ENCODE measurements around the gene PLCB1. TPM values are rescaled to one million over a fixed set of nuclear protein-coding genes. Genes with fewer than 3 reads are reported as not detected.

The PLCB1 gene
- total and polyA plus RNA-seq, 2 of the 4 experiments (the other 2 are of a cell fraction): 5.6 to 16.1 TPM

GRCh38 chr20:8321001-8321400 is 188.9 kb downstream of the PLCB1 start:
- Histone ChIP-seq H3K4ac (ENCODE audit: low read depth, low read length) (no peak overlapping the region), H3K4me1 (ENCODE audit: control insufficient read depth, insufficient read depth, low read length) (no peaks in the 10 kb centered on the region), H3K36me3 (ENCODE audit: control insufficient read depth, insufficient read depth, low read length) (no peaks in the 10 kb centered on the region), H3K27ac (ENCODE audit: insufficient read depth, low read length) (no peak overlapping the region), H3K4me2 (ENCODE audit: low read depth, low read length) (no peak overlapping the region), H2BK15ac (ENCODE audit: low read depth, low read length) (no peak overlapping the region), H3K27me3 (ENCODE audit: control insufficient read depth, insufficient read depth, low read length) (no peaks in the 10 kb centered on the region), H3K9me1 (ENCODE audit: insufficient read depth, low read length) (no peaks in the 10 kb centered on the region), H3K56ac (ENCODE audit: extremely low read depth, insufficient read depth, low read length) (no peak overlapping the region), H2AK9ac (replicated peaks; ENCODE audit: low read depth, low read length, poor library complexity) (no peak overlapping the region), H2AK5ac (ENCODE audit: low read depth, low read length) (no peak overlapping the region), H3K18ac (ENCODE audit: low read depth, low read length) (no peak overlapping the region), H4K20me1 (ENCODE audit: insufficient read depth, low read length) (no peaks in the 10 kb centered on the region), H3K4me3 (ENCODE audit: insufficient read depth, low read depth, low read length) (no peak overlapping the region), H2BK120ac (ENCODE audit: low read depth, low read length) (no peak overlapping the region), H3K79me1 (ENCODE audit: low read depth in 1 of 2, low read length in 2 of 2) (peaks cover 0 to 4% of the 10 kb centered on the region in 2 experiments; a peak in 2 of 4 replicates), H3K14ac (replicated peaks; ENCODE audit: low read depth, low read length) (no peak overlapping the region), H2BK20ac (ENCODE audit: low read depth, low read length) (no peak overlapping the region), H2BK5ac (ENCODE audit: low read depth, low read length, poor library complexity, severe bottlenecking) (no peak overlapping the region), H4K91ac (ENCODE audit: insufficient read depth, low read depth, low read length) (no peak overlapping the region), H3K23ac (ENCODE audit: low read depth, low read length) (no peak overlapping the region), H4K5ac (ENCODE audit: low read depth, low read length) (no peak overlapping the region), H3K9ac (ENCODE audit: low read depth, low read length) (no peak overlapping the region), H4K8ac (ENCODE audit: low read depth in 2 of 2, low read length in 2 of 2) (no peak overlapping the region), H2AFZ (replicated peaks; ENCODE audit: low read length, poor library complexity) (no peak overlapping the region), H3K9me3 (ENCODE audit: control insufficient read depth, insufficient read depth, low read length) (no peaks in the 10 kb centered on the region)
- in situ Hi-C loops (cut with MboI; ENCODE audit: low sequenced_read_pairs): no loop called here
- TF ChIP-seq POLR2A (IDR thresholded peaks at IDR 0.05; ENCODE audit: low read depth, low read length) (no peak), CTCF (conservative IDR thresholded peaks at IDR 0.05; ENCODE audit: low read depth, low read length) (no peak), NFE2L2 (IDR thresholded peaks at IDR 0.05; ENCODE audit: low read depth, low read length) (no peak), RFX5 (IDR thresholded peaks at IDR 0.05; ENCODE audit: low read depth, low read length) (no peak), SMC3 (IDR thresholded peaks at IDR 0.05; ENCODE audit: low read depth, low read length) (no peak), RCOR1 (IDR thresholded peaks at IDR 0.05; ENCODE audit: insufficient replicate concordance, low read length) (no peak), FOS (IDR thresholded peaks at IDR 0.05; ENCODE audit: low read depth, low read length) (no peak), MAFK (IDR thresholded peaks at IDR 0.05; ENCODE audit: low read depth, low read length) (no peak), USF2 (IDR thresholded peaks at IDR 0.05; ENCODE audit: low read depth, low read length) (no peak), CHD1 (IDR thresholded peaks at IDR 0.05; ENCODE audit: low read depth, low read length) (no peak), MXI1 (IDR thresholded peaks at IDR 0.05; ENCODE audit: borderline replicate concordance, low read depth, low read length) (no peak)
- DNase-seq (no peak), ATAC-seq (ENCODE audit: low read depth) (no peak)
- no TSS peak for BruUV-seq (replicated peaks)
- POLR2A ChIA-PET (ENCODE audit: unreplicated experiment): no interaction called here
- no CpG with 5 or more reads among the region's 4 CpGs for WGBS, 2 experiments (ENCODE audit: extremely low coverage in 2 of 2, insufficient read length in 1 of 2)
- dilution Hi-C loops (cut with HindIII; ENCODE audit: low sequenced_read_pairs, unreplicated experiment): no loop called here
- intact Hi-C loops (cut with micrococcal nuclease): no loop called here
- CTCF ChIA-PET: no interaction called here
